Osteoblast (primary cell): ENCODE results near the gene POU2AF1. TPM values are rescaled to one million over a fixed set of nuclear protein-coding genes. Genes with fewer than 3 reads are reported as not detected.
"Not testable (repeated sequence)": the region's sequence is repeated elsewhere in the genome, so short reads cannot be mapped to it uniquely, and the experiment has no call there.

ENCODE experiments used
- DNase-seq: peaks from one replicate; pipeline ENCODE4 v3.0.0; 2011; ENCODE audit warnings: low spot score, mixed read lengths; ENCODE audit not compliant: insufficient read length; ENCODE audit errors: missing footprints
- H2AFZ ChIP-seq: 2 replicates; pipeline ENCODE4 v1.6.0; 2011; ENCODE audit warnings: mild to moderate bottlenecking, low read length
- H3K27ac ChIP-seq: 2 replicates; pipeline ENCODE4 v1.5.1; 2011; ENCODE audit warnings: mild to moderate bottlenecking, low read depth, low read length, moderate library complexity
- H3K27me3 ChIP-seq: 2 replicates; pipeline ENCODE4 v1.6.0; 2012; ENCODE audit warnings: mild to moderate bottlenecking, control low read depth, inconsistent platforms, low read length, moderate library complexity; ENCODE audit not compliant: insufficient read depth
- H3K36me3 ChIP-seq: 2 replicates; pipeline ENCODE4 v1.5.1; 2011; ENCODE audit warnings: mild to moderate bottlenecking, low read length, control low read depth, moderate library complexity; ENCODE audit not compliant: insufficient read depth
- H3K4me1 ChIP-seq: 2 replicates; pipeline ENCODE4 v1.5.1; 2011; ENCODE audit warnings: mild to moderate bottlenecking, low read length, control low read depth, moderate library complexity; ENCODE audit not compliant: insufficient read depth
- H3K4me2 ChIP-seq: 2 replicates; pipeline ENCODE4 v1.6.0; 2011; ENCODE audit warnings: mild to moderate bottlenecking, low read length; ENCODE audit not compliant: insufficient read depth
- H3K4me3 ChIP-seq: fragments of 200-600 bp; sonication (generic); 3 replicates; pipeline ENCODE4 v1.5.1; 2012; ENCODE audit warnings: mild to moderate bottlenecking, low read length, inconsistent platforms; ENCODE audit not compliant: insufficient read depth
- H3K79me2 ChIP-seq: 2 replicates; pipeline ENCODE4 v1.6.0; 2012; ENCODE audit warnings: mild to moderate bottlenecking, low read length, control low read depth, inconsistent platforms; ENCODE audit not compliant: insufficient read depth
- H3K9me3 ChIP-seq: 2 replicates; pipeline ENCODE4 v1.5.1; 2011; ENCODE audit warnings: low read depth, low read length, control low read depth
- H4K20me1 ChIP-seq: 2 replicates; pipeline ENCODE4 v1.6.0; 2012; ENCODE audit warnings: mild to moderate bottlenecking, low read length, control low read depth; ENCODE audit not compliant: insufficient read depth
- CTCF ChIP-seq: IDR thresholded peaks from 2 replicates; pipeline ENCODE4 v1.5.1; 2011; ENCODE audit warnings: mild to moderate bottlenecking, low read depth, low read length, moderate library complexity; ENCODE audit errors: extremely low read depth
- total RNA-seq: library from RNA; depleted of rRNA; stranded (reverse); fragments of >200 nt; gene quantifications from 2 replicates; pipeline ENCODE4 v1.2.3, GENCODE V29; 2012

The POU2AF1 gene
- total RNA-seq, 1 donor = not detected

DNA sequence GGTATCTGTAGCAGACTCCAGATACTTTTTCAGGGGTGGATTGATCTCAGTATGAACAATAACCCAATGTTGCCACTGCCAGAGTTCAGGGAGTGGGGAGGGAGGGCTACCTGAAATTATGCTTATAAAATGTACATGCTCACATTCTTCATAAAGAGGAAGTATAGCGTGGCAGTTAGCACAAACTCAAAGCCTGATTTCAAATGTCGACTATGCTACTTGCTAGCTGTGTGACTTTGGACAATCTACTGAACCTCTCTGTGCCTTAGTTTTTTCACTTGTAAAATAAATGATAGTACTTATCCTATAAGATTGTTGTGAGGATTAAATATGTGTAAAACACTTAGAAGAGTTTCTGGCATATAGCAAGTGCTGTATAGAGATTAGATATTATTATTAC lies 26.5 kb upstream of the POU2AF1 start:
- Histone ChIP-seq H3K27me3 (no peaks in the 10 kb centered on the region), H2AFZ (no peak overlapping the region), H4K20me1 (no peaks in the 10 kb centered on the region), H3K36me3 (no peaks in the 10 kb centered on the region), H3K27ac (no peak overlapping the region), H3K9me3 (no peaks in the 10 kb centered on the region), H3K79me2 (no peaks in the 10 kb centered on the region), H3K4me3 (no peak overlapping the region), H3K4me2 (no peak overlapping the region), H3K4me1 (no peaks in the 10 kb centered on the region)
- no peak for DNase-seq
- TF ChIP-seq CTCF = no peak

DNA sequence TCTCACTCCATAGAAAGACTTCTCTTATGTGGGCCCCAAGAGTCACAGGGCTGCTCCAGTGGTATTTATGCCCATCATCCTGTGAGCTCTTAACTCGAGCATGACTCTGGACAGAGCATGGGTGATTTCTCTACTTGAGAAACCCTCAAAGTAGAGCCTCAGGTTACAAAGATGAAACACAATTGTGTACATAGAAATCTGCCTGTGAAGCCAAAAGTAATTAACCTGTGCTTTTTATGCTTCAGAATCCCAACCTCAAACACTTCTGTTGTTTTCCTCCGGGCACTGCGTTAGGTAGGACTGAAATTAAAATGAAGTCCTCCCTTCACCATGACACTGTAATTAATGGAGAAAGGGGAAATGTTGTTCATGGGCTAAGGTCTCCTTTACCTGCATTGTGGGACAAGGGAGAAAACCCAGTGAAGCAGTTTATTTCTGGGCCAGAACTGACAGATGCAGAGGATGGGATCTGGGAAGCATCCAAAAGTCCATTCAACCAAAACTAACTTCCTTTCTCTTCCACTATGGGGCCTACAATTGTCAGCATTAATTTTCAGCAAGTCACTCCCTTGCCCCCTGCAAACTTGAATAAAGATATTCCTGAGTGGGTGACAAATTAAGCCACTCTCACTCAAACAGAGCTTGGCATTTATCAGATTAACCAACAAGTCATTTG lies 24.1 kb upstream of the POU2AF1 start:
- Histone ChIP-seq H3K79me2 (no peaks in the 10 kb centered on the region), H3K36me3 (no peaks in the 10 kb centered on the region), H3K4me3 (no peak overlapping the region), H4K20me1 (no peaks in the 10 kb centered on the region), H2AFZ (no peak overlapping the region), H3K27me3 (no peaks in the 10 kb centered on the region), H3K9me3 (no peaks in the 10 kb centered on the region), H3K27ac (no peak overlapping the region), H3K4me2 (no peak overlapping the region), H3K4me1 (no peaks in the 10 kb centered on the region)
- DNase-seq = no peak
- no peak for TF ChIP-seq CTCF

DNA sequence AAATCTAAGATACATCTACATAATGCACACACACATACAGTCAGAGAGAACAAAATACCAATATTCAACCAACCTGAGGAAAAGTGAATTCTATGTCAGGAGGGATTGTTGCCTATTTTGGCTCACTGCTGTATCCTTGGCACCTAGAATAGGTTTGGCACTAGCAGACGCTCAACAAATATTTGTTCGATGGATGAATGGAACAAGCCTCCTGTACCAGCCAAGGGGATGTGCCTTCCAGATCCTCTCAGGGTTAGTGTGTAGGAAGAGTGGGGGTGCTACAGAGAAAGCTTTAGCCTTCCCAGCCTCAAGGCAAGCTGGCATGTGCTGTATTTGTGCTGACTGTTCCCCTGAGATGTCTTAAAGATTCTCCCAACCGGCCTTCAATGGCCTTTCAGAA lies 23.3 kb upstream of the POU2AF1 start:
- H3K36me3 ChIP-seq = no peaks in the 10 kb centered on the region
- no peak overlapping the region for H3K4me2 ChIP-seq
- no peak for DNase-seq
- no peak overlapping the region for H3K4me3 ChIP-seq
- no peaks in the 10 kb centered on the region for H3K79me2 ChIP-seq
- H2AFZ ChIP-seq = no peak overlapping the region
- H3K4me1 ChIP-seq = no peaks in the 10 kb centered on the region
- no peaks in the 10 kb centered on the region for H4K20me1 ChIP-seq
- TF ChIP-seq CTCF = no peak
- H3K27ac ChIP-seq = no peak overlapping the region
- no peaks in the 10 kb centered on the region for H3K27me3 ChIP-seq
- no peaks in the 10 kb centered on the region for H3K9me3 ChIP-seq

DNA sequence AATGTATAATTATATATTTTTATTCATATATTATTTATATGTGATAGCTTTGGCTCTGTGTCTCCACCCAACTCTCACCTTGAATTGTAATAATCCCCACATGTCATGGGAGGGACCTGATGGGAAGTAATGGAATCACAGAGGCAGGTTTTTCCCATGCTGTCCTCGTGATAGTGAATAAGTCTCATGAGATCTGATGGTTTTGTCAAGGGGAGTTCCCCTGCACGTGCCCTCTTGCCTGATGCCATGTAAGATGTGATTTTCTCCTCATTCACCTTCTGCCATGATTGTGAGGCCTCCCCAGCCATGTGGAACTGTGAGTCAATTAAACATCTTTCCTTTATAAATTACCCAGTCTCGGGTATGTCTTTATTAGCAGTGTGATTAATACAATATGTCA lies 22.9 kb upstream of the POU2AF1 start:
- H3K36me3 ChIP-seq, H3K27me3 ChIP-seq, H3K27ac ChIP-seq, H3K9me3 ChIP-seq, H3K4me1 ChIP-seq, DNase-seq, H2AFZ ChIP-seq, H3K79me2 ChIP-seq, H4K20me1 ChIP-seq, H3K4me3 ChIP-seq, H3K4me2 ChIP-seq: not testable (repeated sequence)
